Astrocyte of the hippocampus (primary cell): ENCODE results near the gene MAG.

Source experiments
- DNase-seq: peaks from one replicate; pipeline ENCODE4 v3.0.0; 2011; ENCODE audit warnings: low read depth, low spot score

The MAG gene

DNA sequence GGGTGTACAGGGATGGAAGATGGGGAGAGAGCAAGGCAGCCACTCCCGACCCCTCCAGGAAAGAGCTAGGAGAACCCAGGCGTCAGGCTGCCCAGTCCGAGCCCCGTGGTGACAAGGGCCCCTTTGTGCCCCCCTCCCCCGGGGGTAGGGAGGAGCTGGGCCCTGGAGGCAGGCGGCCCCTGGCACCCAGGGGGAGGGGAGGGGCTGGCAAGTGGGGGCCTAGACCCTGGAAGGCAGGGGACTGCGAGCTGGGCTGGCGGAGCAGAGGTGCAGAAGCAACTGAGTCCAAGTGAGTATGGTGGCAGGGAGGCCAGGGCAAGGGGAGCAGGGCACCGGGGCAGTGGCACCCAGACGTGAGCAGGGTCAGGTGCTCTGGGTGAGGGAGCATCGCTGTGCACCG is at the start of gene MAG:
MAG (plus strand) TSS at position 246 of the 400 bp plus-strand sequence. CDS start 3,248 bp downstream, outside the sequence.
- DNase-seq = no peak

GRCh38 chr19:35246466-35247092 is 45.4 kb upstream of the MAG start:
- DNase-seq = no peak

GRCh38 chr19:35247526-35248309 is 44.2 kb upstream of the MAG start:
- no peak for DNase-seq

GRCh38 chr19:35248310-35249145 is 43.4 kb upstream of the MAG start, which contains the start of gene LSR:
Gene LSR, plus strand, starts transcription at chr19:35249002. Its CDS starts 21 bp downstream, at chr19:35249023.
- DNase-seq = no peak

DNA sequence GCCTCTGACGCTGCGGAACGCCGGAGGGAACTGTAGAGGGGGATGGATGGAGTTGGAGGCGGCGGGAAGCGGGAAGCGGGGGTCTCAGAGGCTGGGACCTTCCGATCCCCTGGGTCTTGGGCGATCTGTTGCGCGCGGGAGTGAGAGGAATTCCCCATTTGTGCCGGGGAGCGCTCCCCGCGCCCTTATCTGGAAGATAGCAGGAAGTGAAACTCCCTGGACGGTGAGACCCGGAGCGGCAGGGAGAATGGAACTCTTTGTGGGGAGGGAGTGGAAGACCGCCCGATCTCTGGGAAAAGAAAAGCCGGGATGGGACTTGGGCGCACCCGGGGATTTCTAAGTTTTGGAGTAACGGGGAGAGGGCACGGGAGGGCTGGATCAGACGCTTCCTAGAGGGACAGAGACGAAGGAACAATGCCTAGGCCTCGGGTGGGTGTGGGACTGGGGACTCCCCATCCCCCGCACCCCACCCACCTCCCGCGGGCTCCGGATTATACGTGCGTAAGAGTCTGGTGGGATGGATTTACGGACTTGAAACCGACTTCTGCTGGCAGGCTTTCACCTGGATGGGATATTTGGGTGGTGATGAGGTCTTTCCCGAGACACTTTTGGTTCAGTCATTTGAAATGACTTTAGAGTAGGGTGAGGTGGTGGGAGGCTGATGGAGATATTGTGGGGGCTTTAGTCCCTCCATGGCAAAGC is 42.7 kb upstream of the MAG start:
- DNase-seq = no peak

- DNase-seq = no peak
Observed at GRCh38 chr19:35249848-35250711, 41.9 kb upstream of the MAG start.

- DNase-seq = no peak
Observed at GRCh38 chr19:35251456-35251855, 40.5 kb upstream of the MAG start.

- no peak for DNase-seq
Observed at GRCh38 chr19:35253316-35254286, 38.4 kb upstream of the MAG start.

GRCh38 chr19:35254341-35255297 is 37.3 kb upstream of the MAG start:
- no peak for DNase-seq

DNA sequence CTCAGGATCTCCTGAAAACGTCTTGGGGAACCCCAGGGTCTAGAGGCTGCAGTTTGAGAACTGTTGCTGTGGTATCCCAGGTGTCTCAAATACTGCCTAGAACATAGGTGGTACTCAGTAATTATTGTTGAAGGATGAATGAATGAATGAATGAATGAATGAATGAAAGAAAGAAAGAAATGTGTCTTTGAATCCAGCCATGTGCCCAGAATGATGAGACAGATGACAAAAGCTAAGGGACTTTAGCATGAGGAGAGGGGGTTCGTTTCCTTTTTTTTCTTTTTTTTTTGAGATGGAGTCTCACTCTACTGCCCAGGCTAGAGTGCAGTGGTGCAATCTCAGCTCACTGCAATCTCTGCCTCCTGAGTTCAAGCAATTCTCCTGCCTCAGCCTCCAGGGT is 35.4 kb upstream of the MAG start:
- no peak for DNase-seq

GRCh38 chr19:35257113-35257461 is 34.9 kb upstream of the MAG start:
- no peak for DNase-seq

DNA sequence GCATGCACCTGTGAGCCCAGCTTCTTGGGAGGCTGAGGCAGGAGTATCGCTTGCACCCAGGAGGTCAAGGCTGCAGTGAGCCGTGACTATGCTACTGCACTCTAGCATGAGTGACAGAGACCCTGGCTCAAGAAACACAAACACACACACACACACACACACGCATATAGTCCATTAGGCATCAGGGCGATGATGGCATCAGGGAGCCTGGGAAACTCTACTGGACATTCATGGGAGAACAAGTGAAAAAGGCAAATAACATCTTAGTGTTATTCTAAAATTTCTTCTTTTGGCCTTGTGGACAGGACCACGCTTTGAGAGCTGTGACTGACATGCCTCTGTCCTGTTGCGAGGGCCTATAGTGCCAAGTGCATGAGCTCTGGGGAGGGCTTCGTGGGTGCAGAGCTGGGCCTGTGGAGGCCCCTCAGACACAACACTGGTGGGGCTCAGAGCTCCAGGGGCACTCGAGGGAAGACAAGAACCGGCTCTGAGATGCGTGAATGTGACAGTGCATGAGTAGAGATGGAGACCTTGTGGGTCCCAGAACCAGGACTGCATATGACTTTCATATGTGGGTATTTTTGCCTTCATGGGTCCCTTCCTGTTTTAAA is 31.2 kb upstream of the MAG start:
- no peak for DNase-seq

DNA sequence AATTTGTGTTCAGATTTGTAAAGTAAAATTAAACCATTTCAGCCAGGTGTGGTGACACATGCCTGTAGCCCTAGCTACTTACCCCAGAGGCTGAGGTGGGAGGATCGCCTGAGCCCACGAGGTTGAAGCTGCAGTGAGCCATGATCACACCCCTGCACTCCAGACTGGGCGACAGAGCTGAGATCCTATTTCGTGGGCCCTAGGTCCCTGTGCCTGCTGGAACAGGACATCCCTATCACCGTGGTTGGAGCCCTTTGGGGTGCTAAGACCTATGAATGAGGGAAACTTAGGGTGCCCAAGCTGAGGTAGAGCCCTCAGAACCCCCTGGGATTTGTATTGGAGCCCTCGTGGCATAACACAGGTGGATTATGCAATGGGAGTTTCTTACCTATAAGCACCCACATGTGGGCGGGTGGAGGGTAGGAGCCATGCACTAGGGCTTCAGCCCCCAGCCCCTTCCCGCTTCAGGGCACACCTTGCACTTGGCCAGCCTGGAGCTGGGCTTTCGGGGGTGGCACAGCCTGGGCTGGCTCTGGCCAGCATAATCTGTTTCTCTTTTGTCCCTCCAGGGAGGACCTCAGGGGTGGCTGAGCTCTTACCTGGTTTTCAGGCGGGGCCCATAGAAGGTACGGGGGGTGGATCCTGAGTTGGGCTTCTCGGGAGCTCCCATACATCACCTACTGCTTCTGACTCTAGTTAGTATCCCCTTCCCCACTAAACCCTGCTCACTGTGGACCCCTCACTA is 30.4 kb upstream of the MAG start:
- no peak for DNase-seq

- peak; percentile 53 for DNase-seq
Observed at GRCh38 chr19:35262101-35262761, 29.7 kb upstream of the MAG start.

GRCh38 chr19:35264268-35265125 is 27.5 kb upstream of the MAG start:
- DNase-seq = no peak
